HG03457 (cell line): ENCODE measurements around the gene PHPT1.
"Not testable (repeated sequence)": the region's sequence is repeated elsewhere in the genome, so short reads cannot be mapped to it uniquely, and the experiment has no call there.

Source experiments
- ATAC-seq: cut with Tn5 transposase; IDR thresholded peaks from one replicate; pipeline ENCODE4 v1.9.1; 2021; ENCODE audit warnings: moderate number of reproducible peaks; ENCODE audit not compliant: unreplicated experiment

Gene PHPT1

DNA sequence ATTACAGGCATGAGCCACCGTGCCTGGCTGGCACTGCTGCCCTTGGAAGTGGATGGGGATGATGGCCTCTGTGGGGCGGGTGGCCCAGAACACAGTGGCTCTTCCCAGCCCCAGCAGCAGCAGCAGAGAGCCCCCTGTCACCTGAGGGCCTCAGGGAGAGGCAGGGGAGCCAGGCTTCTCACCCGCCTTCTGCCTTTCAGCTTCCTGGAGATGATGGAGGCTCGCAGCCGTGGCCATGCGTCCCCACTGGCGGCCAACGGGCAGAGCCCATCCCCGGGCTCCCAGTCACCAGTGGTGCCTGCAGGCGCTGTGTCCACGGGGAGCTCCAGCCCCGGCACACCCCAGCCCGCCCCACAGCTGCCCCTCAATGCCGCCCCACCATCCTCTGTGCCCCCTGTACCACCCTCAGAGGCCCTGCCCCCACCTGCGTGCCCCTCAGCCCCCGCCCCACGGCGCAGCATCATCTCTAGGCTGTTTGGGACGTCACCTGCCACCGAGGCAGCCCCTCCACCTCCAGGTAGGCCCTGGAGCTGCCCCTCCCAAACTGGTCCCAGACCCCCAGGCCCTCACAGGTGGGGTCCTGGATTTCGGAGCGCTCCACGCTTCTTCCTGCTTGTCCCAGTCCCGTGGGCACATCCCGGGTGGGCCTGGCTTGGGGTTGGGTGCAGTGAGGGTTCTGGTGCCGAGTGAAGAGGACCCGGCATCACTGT, 11.9 kb upstream of the PHPT1 start:
- no peak for ATAC-seq

DNA sequence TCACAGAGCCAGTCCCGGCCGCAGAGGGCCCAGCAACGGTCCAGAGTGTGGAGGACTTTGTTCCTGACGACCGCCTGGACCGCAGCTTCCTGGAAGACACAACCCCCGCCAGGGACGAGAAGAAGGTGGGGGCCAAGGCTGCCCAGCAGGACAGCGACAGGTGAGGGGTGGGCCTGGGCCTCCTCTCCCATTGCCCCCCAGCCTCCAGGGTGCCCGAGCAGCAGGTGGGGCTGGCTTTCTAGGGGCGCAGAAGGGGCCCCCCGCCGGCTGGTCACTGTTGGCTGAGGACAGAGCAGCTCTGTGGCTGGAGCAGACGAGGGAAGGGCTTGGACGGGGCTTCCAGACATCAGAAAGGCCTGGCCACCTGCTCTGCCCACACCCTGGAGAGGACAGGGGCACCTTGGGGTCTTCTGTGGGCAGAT, 11.3 kb upstream of the PHPT1 start:
- not testable (repeated sequence) for ATAC-seq

DNA sequence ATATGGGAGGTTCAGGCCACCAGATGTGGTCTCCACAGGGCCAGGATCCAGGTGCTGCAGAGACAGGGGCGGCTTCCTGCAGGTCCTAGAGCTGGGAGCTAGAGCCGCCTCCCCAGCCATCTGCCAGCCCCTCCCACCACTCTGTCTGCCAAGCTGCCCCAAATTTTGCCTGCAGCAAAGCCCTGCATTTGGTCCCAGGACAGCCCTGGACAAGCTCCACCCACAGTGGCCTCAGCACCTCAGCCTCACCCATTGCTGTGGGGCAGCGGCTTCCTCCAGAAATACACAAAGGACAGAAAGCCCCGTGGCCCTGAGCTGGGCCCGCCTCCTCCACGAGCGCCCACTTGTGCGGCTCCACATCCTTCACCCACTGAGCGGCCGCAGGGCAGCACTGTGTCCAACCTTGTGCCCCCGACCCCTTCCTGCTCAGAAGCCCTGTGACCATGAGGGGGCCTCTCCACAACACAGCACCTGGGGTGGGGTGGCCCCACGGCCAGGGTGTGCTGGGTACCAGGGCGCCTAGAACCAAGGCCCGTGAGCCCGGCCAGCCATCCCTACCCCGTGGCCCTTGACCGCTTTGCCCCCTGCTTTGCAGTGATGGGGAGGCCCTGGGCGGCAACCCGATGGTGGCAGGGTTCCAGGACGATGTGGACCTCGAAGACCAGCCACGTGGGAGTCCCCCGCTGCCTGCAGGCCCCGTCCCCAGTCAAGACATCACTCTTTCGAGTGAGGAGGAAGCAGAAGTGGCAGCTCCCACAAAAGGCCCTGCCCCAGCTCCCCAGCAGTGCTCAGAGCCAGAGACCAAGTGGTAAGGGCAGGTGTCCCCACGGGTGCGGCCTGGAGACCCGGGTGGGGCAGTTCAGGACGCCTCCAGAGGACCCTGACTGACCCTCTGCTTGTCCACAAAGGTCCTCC, 10.6 kb upstream of the PHPT1 start:
- ATAC-seq: no peak

DNA sequence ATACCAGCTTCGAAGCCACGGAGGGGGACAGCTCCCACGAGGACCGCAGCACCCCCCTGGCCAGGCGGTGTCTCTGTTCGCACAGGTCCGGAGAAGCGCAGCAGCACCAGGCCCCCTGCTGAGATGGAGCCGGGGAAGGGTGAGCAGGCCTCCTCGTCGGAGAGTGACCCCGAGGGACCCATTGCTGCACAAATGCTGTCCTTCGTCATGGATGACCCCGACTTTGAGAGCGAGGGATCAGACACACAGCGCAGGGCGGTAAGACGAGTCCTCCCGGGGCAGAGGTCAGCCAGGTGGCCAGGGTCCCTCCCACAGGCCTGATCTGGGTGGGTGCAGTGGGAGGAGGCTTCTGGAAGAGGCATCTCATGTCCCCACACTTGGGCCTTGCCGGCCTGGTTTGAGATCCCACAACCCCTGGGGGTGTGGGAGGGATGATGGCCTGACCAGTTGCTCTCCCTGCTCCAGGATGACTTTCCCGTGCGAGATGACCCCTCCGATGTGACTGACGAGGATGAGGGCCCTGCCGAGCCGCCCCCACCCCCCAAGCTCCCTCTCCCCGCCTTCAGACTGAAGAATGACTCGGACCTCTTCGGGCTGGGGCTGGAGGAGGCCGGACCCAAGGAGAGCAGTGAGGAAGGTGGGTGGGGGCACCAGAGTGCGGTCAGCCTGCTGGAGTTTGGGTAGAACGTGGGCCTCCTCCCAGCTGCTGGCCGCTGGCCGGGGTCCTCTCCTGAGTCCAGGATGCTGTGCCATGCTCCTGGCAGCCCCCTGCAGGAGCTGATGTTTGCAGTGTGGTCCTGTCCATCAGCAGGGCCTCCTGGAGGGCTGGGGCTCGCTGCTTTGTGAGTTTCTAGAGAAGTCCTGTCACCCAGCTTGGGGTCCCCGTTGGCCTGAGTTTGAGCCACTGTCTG, 9.7 kb upstream of the PHPT1 start:
- no peak for ATAC-seq

DNA sequence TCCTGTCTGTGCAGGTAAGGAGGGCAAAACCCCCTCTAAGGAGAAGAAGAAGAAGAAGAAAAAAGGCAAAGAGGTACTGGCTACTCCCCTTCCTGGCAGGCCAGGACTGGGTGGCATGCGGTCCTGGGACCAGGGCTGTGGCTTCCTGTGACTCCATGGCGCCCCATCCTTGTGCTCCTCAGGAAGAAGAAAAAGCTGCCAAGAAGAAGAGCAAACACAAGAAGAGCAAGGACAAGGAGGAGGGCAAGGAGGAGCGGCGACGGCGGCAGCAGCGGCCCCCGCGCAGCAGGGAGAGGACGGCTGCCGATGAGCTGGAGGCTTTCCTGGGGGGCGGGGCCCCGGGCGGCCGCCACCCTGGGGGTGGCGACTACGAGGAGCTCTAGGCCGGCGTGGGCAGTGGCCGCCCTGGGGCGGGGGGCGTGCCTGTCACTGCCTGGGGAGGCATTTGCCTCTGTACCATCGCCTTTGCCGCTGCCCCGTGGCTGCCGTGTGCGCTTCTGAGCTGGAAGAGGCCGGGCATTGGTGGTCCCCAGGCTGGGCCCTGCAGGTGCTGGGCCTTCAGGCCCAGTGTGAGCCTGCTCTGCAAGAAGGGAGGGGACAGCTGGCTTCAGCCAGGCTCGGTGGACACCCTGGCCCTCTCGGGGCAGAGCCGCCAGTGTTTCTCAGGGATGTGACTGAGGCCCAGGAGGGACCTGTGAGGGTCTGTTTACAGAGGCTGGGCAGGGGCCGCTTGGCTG, 8.9 kb upstream of the PHPT1 start:
- ATAC-seq: no peak

DNA sequence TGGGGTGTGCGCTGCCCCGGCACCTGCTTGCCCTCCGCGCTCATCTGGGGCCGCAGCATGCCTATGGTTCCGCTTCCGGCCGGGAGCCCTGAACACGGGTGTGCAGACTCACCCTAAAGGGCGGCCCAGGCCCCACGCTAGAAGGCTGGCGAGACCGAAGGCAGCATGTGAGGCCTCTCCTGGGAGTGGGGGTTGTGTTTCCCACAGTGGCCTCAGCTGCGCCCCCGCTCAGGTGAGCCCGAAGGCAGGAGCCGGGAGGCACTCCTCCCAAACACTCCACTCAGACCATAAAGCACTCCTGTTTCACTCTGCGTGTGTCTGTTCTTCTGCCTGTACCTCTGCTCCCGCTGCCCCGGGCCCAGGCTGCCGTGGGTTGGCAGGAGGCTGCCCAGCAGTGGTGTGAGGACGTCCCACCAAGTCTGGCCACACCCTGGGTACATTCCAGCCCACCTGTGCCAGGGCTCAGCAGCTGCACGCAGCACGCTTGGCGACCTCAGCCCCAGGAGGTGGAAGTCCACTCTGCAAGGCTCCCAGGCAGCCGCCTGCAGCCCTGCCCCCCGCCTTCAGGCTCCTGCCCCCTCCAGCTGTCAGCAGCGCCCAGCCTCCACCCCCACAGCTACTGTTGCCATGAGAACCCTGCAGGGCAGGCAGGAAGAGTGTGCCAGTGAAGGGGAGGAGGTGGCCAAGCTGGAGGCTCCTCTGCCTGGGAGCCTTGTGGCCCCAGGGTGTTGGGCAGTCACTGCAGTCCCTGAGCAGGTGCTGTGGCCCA, 8.1 kb upstream of the PHPT1 start:
- ATAC-seq: no peak

DNA sequence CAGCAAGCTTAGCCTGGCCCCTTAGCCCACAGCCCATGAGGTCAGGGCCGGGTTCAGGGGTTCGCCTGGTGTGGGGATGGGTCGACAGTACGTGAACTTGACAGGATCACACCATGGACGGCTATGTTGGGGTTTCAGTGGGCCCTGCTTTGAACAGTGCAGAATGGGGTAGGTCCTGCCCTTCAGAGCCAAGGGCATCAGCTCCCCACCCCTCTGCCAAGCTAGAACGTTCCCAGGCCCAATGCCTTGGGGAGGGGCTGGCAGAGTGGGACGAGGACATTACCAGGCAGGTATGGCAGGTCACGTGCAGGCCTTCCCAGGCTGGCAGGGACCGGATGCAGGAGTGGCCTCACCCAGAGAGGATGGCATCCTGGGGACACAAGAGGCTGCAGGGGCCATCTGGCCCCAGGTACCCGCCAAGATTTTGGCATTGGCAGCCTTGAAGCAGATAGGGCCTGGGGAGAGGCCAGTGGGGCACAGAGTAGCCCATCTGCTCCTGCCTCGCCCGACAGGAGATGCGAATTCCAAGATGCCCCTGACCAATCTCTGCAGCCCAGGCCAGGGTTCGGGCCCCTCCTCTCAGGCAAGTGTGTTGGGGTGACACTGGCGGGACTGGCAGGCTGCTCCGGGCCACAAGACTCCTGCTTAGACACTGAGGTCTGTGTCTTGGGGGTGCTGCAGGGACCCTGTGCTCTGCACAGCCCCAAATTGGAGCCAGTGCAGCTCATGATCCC, 7.4 kb upstream of the PHPT1 start:
- not testable (repeated sequence) for ATAC-seq

DNA sequence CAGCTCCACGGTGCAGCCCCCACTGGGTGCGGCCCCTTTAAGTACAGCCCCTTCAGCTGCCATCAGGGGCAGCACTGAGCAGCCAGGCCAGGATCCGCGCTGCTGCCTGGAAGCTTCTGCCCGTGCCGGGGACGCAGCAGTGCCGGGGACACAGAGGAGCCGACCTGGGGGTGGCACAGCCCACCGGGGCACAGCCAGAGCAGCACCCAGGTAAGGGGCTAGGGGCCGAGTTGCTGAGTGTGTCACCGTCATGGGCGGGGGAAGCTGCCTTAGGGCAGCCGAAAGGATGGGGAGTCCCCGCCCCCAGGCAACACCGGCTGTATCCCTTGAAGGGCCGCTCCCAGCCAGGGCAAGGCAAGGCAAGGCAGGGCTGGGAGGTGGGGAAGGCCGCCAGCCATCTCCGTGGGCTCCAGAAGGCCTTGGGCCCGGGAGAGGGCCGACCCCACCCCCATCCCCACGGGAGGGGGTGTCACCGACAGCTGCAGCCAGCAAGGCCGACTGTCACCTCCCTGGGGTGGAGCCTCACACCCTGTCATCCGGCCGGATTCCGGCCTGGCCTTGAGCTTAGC, 6.7 kb upstream of the PHPT1 start, which contains the start of gene AJM1:
Gene AJM1, plus strand, starts transcription at position 99 of the 569 bp plus-strand sequence. CDS start 1,937 bp downstream, outside the sequence.
- ATAC-seq: peak; percentile 46

DNA sequence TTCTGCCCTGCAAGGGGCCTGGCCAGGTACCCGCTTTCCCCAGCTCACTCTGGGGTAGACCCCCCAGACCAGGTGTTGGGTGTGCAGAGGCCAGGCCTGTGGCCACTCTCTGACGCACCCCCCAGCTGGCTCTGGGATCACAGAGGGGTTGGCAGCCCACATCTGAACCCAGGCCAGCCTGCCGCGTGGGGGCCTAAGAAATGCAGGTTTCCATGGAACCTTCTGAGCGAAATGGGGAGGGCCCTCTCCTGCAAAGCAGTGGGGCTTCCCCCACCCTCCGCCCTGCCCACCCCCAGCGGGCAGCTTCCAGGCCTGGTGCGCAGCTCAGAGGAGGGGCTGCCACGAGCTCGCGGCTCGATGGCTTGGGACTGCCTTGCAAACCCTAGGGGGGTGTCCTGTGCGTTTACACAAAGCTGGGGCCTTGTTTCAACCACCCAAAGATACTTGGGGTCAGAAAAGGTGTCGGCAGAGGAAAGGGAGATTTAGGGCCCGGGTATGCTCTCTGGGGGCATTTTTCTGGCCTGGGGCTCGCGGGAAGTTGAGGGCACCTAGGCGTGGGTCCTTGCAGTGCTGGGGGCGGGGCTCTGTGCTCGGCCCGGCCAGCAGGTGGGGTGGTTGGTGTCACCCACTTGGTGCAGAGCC, 5.9 kb upstream of the PHPT1 start:
- not testable (repeated sequence) for ATAC-seq

DNA sequence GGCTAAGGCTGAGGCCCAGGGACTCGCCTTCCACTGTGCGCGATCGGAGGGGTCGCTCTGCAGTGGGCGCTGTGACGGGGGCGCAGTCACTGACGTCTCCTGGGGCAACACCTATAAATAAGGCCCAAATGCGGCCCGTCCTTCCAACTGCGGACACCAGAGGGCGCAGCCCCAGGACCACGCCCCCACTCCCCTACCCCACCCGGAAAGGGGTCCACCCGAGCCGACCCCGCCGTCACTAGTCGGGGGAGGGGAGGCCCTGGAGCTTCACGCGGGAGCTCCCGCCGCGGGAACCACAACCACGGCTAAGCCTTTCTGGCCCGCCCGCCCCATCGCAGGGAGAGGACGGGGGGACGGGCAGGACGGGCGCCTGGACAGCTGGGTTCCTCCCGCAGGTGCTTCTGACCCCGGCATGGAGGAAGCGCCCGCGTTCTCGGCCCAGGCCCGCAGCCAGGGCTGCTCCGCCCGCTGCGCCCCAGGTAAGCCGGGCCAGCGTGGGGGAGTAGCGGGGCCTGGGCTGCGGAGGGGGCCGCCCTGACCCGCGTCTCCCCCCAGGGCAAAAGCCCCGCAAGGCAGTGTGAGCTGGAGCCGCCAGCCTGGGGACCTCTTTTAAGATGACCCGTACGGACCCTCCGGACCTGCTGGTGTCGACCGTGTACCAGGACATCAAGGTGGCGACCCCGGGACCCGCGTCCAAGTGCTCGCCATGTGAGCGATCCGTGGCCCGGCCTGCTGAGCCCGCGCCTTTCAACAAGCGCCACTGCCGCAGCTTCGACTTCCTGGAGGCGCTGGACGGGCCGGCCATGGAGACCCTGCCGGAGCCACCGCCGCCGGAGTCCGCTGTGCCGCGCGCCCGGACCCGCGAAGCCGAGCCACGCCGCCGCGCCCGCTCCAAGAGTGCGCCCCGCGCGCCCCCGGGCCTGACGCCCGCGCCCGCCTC, 5.1 kb upstream of the PHPT1 start:
- ATAC-seq: not testable (repeated sequence)

DNA sequence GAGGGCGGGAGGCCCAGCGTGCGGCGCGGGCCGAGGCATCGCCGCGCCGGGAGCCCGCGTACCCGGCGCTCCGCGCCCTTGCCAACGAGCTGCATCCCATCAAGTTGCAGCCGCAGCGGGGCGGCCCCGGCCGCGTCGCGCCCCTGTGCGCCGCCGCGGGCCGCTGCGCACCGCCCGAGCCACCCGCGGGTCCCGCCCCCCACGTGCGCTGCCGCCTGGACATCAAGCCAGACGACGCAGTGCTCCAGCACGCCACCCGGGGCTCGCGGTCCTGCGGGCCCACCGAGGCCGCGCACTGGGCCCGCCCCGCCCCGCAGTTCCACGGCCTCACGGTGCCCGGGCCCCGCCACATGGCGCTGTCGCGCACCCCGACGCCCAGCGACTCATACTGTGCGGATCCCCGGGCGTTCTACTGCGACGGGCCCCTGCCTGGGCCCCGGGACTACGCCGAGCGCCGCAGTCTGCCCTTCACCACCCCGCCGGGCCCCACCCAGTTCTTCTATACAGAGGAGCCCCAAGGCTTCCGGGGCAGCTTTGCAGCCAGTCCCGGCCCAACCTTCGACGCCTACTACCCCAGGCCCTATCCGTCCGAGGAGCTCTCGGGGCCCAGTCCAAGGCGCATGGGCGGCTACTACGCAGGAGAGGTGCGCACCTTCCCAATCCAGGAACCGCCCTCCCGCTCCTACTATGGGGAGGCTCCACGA, 4.3 kb upstream of the PHPT1 start:
- ATAC-seq: no peak

DNA sequence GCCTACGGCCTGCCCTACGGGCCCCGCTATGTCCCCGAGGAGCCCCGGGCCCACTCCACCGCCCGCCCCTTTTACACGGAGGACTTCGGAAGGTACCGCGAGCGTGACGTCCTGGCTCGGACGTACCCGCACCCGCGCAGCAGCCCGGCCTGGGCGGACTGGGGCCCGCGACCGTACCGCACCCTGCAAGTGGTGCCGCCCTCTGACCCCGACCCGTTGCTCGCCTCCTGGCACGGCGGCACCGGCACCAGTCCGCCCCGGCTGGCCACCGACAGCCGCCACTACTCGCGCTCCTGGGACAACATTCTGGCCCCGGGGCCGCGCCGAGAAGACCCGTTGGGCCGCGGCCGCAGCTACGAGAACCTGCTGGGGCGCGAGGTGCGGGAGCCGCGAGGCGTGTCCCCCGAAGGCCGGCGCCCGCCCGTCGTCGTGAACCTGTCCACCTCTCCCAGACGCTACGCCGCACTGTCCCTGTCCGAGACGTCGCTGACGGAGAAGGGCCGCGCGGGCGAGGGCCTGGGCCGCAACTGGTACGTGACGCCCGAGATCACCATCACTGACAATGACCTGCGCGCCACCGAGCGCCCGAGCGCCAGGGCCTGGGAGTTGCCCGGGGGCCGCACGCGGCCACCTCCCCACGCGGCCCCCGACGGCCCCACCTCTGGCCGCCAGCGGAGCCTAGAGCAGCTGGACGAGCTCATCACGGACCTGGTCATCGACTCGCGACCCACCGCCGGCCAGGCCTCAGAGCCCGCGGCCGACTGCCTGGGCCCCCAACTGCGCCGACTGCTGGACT, 3.5 kb upstream of the PHPT1 start:
- ATAC-seq: no peak

DNA sequence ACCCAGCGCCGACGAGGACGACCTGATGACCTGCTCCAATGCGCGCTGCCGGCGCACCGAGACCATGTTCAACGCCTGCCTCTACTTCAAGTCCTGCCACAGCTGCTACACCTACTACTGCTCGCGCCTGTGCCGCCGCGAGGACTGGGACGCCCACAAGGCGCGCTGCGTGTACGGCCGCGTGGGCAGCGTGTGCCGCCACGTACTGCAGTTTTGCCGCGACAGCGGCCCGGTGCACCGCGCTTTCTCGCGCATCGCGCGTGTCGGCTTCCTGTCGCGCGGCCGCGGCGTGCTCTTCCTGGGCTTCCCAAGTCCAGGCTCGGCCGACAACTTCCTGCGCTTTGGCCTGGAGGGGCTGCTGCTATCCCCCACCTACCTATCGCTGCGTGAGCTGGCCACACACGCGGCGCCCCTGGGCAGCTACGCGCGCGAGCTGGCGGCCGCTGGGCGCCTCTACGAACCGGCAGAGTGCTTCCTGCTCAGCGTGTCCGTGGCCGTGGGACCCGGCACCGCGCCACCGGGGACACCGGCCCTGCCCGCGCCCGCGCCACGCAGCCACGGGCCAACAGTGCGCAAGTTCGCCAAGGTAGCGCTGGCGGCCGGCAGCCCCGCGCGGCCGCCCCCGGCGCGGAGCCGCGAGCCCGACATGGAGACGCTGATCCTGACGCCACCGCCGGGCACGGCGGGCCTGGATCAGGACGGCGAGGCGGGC, 2.7 kb upstream of the PHPT1 start:
- no peak for ATAC-seq

DNA sequence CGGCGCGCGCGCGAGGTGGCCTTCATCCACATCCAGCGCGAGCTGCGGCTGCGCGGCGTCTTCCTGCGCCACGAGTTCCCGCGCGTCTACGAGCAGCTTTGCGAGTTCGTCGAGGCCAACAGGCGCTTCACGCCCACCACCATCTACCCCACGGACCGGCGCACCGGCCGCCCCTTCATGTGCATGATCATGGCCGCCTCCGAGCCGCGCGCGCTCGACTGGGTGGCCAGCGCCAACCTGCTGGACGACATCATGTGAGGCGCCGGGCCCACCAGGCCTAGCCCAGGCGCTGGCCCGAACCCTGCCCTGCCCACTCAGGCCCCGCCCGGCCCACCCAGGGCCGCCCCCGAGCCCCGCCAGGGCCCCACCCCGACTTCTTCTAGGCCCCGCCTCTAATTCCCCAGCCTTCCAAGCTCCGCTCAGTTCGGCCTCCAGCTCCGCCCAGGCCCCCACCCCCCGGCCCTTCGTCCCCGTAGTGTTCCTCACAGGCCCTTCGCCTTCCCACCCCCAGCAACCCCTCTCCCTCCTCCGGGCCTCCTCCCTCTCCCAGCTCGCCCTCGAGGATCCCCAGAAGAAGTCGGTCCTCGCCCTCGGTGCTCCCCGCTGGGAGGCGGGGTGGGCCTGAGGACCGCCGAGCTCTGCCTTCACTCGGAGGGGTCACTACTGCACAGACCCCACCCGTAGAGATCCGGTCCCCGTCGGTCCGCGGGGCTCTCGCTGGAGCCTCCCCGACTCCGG, 2.0 kb upstream of the PHPT1 start:
- no peak for ATAC-seq
